K562 (cell line): ENCODE data around the gene CEP192. TPM values are rescaled to one million over a fixed set of nuclear protein-coding genes. Genes with fewer than 3 reads are reported as not detected.

Experiments
- ARID4B ChIP-seq: sonication (generic); formaldehyde crosslinking; IDR thresholded peaks from 2 replicates; pipeline ENCODE4 v1.8.0; 2022; ENCODE audit warnings: mild to moderate bottlenecking, missing genetic modification reagents
- ATF2 ChIP-seq: sonication (generic); formaldehyde crosslinking; IDR thresholded peaks from 2 replicates; pipeline ENCODE4 v1.8.1; 2022; ENCODE audit warnings: missing genetic modification reagents
- C11orf30 ChIP-seq: fragments of 450-650 bp; IDR thresholded peaks from 2 replicates; pipeline ENCODE4 v1.6.1; 2016; ENCODE audit warnings: low read depth, mild to moderate bottlenecking
- EGR1 ChIP-seq: fragments of 450-650 bp; conservative IDR thresholded peaks from 2 replicates; pipeline ENCODE4 v1.6.1; 2017; ENCODE audit warnings: mild to moderate bottlenecking
- HES1 ChIP-seq: fragments of 450-650 bp; IDR thresholded peaks from 2 replicates; pipeline ENCODE4 v1.6.1; 2016; ENCODE audit warnings: low read depth, mild to moderate bottlenecking, moderate library complexity
- NKRF ChIP-seq: fragments of 450-650 bp; IDR thresholded peaks from 2 replicates; pipeline ENCODE4 v1.6.1; 2016; ENCODE audit warnings: borderline replicate concordance
- SRSF9 ChIP-seq: fragments of 200-400 bp; formaldehyde crosslinking; IDR thresholded peaks from 2 replicates; pipeline ENCODE4 v1.6.1; 2017; ENCODE audit warnings: low read depth, low read length, borderline replicate concordance
- TAF7 ChIP-seq: fragments of 450-650 bp; IDR thresholded peaks from 2 replicates; pipeline ENCODE4 v1.6.1; 2016; ENCODE audit warnings: missing genetic modification characterization, missing compliant biosample characterization
- TEAD4 ChIP-seq, 2 experiments: sonication (generic) in 1 of 2; formaldehyde crosslinking in 1 of 2; IDR thresholded peaks; 2 replicates each; pipeline versions ENCODE4 v1.6.1 to v1.8.0; 2012 to 2022; ENCODE audit warnings: borderline replicate concordance in 1 of 2, inconsistent platforms in 1 of 2, low read length in 1 of 2, mild to moderate bottlenecking in 1 of 2, missing genetic modification reagents in 1 of 2
- ZBTB7A ChIP-seq: IDR thresholded peaks from 2 replicates; pipeline ENCODE4 v1.6.1; 2011; ENCODE audit warnings: low read depth, mild to moderate bottlenecking, low read length, moderate library complexity, borderline replicate concordance; ENCODE audit not compliant: control insufficient read depth
- ZNF217 ChIP-seq: sonication (generic); formaldehyde crosslinking; IDR thresholded peaks from 2 replicates; pipeline ENCODE4 v1.8.0; 2022; ENCODE audit warnings: mild to moderate bottlenecking, missing genetic modification reagents
- ZNF449 ChIP-seq: fragments of 250-450 bp; sonication (Bioruptor Pico); IDR thresholded peaks from 2 replicates; pipeline ENCODE4 v1.8.0; 2022; ENCODE audit warnings: moderate library complexity, mild to moderate bottlenecking, inconsistent platforms
- ZNF561 ChIP-seq: fragments of 450-650 bp; formaldehyde crosslinking; conservative IDR thresholded peaks from 2 replicates; pipeline ENCODE4 v1.4.0; 2020; ENCODE audit warnings: mild to moderate bottlenecking, moderate library complexity
- ZNF583 ChIP-seq: fragments of 250-450 bp; sonication (Bioruptor Pico); IDR thresholded peaks from 2 replicates; pipeline ENCODE4 v1.4.0; 2020
- polyA plus RNA-seq, 8 experiments: library from polyadenylated mRNA; depleted of rRNA in 4 of 8; stranded (reverse) in 5 of 8; unstranded in 3 of 8; fragments of >200 nt; fragmentation: Nextera tagmentation in 2 of 8; fragmentation: Illumina TruSeq in 1 of 8; extraction: Ambion mirVana in 2 of 8; extraction: Trizol in 1 of 8; gene quantifications; 2 replicates each; pipeline versions ENCODE4 v1.2.1 to v1.2.3, GENCODE V29; 2011 to 2014; ENCODE audit warnings: inconsistent platforms in 1 of 8, missing spikeins in 1 of 8
- total RNA-seq, 7 experiments: library from RNA; depleted of rRNA in 6 of 7; stranded (reverse); fragments of >200 nt in 6 of 7; fragmentation: Illumina TruSeq in 2 of 7; extraction: Trizol in 2 of 7; gene quantifications; 2 replicates each; pipeline versions ENCODE4 v1.2.1 to v1.2.3, GENCODE V29; 2011 to 2021; ENCODE audit warnings: low replicate concordance in 1 of 7

CEP192 gene
- total and polyA plus RNA-seq, 9 of the 15 experiments (the other 6 are each of a cell fraction or from before 2014, with no cell fraction given), result 14.4 to 54.4 (median 35.8) TPM

- no peak for TF ChIP-seq ARID4B (CRISPR knock-in tag)
- 0 out of 2 replicates have a peak, but pooled peaks have one; percentile 44 for TF ChIP-seq EGR1
- no peak for TF ChIP-seq ZNF583 (CRISPR knock-in tag)
- no peak for TF ChIP-seq TAF7 (tag)
- TF ChIP-seq ATF2, result no peak
- peak; percentile 80 for TF ChIP-seq C11orf30
- no peak for TF ChIP-seq NKRF
- no peak for TF ChIP-seq ZNF449
- TF ChIP-seq ZBTB7A, result no peak
- TF ChIP-seq SRSF9, result no peak
- no peak for TF ChIP-seq ZNF217
- no peak for TF ChIP-seq TEAD4 (IDR thresholded peaks at IDR 0.05; ENCODE audit: low read length)
- no peak for TF ChIP-seq TEAD4 (CRISPR knock-in tag; IDR thresholded peaks at IDR 0.05; ENCODE audit: borderline replicate concordance)
- no peak for TF ChIP-seq HES1
- TF ChIP-seq ZNF561 (CRISPR knock-in tag), result no peak
Measured at GRCh38 chr18:12996661-12997292, 5.6 kb downstream of the CEP192 start (continued).
